ENCODE results near the gene EBI3.
"Not testable (repeated sequence)": the region's sequence is repeated elsewhere in the genome, so short reads cannot be mapped to it uniquely, and the experiment has no call there.

EBI3 gene

GRCh38 chr19:4200940-4201542, 28.3 kb upstream of the EBI3 start:
- no peak for DNase-seq (ENCODE audit: low spot score)

GRCh38 chr19:4201798-4202197, 27.5 kb upstream of the EBI3 start:
- no peak for DNase-seq (ENCODE audit: low spot score)

GRCh38 chr19:4206818-4207484, 22.4 kb upstream of the EBI3 start:
- peak; percentile 31 for DNase-seq (ENCODE audit: low spot score)

- DNase-seq (ENCODE audit: low spot score) = no peak
These were observed 20.8 kb upstream of the EBI3 start for GRCh38 chr19:4208385-4209094.

GRCh38 chr19:4210166-4210731, 19.1 kb upstream of the EBI3 start:
- no peak for DNase-seq (ENCODE audit: low spot score)

- no peak for DNase-seq (ENCODE audit: low spot score)
These were observed 16.2 kb upstream of the EBI3 start for GRCh38 chr19:4213116-4213515.

GRCh38 chr19:4215807-4216206, 13.5 kb upstream of the EBI3 start:
- DNase-seq (ENCODE audit: low spot score) = no peak

- DNase-seq (ENCODE audit: low spot score) = no peak
These were observed 12.5 kb upstream of the EBI3 start for GRCh38 chr19:4216846-4217245.

GRCh38 chr19:4217429-4218264, 11.7 kb upstream of the EBI3 start:
- DNase-seq (ENCODE audit: low spot score) = no peak

GRCh38 chr19:4218523-4218922, 10.8 kb upstream of the EBI3 start:
- DNase-seq (ENCODE audit: low spot score) = not testable (repeated sequence)

- DNase-seq (ENCODE audit: low spot score) = no peak
These were observed 9.1 kb upstream of the EBI3 start for GRCh38 chr19:4220188-4220587.

GRCh38 chr19:4224470-4224869, 4.9 kb upstream of the EBI3 start:
- no peak for DNase-seq (ENCODE audit: low spot score)

GRCh38 chr19:4225885-4226284, 3.4 kb upstream of the EBI3 start:
- DNase-seq (ENCODE audit: low spot score) = no peak

- DNase-seq (ENCODE audit: low spot score) = no peak
These were observed 1.6 kb upstream of the EBI3 start for GRCh38 chr19:4227771-4228170.

- DNase-seq (ENCODE audit: low spot score) = no peak
These were observed 551 bp upstream of the EBI3 start for GRCh38 chr19:4228765-4229178.

GRCh38 chr19:4230237-4230636, 914 bp downstream of the EBI3 start:
- not testable (repeated sequence) for DNase-seq (ENCODE audit: low spot score)

- DNase-seq (ENCODE audit: low spot score) = not testable (repeated sequence)
These were observed 2.2 kb downstream of the EBI3 start for GRCh38 chr19:4231521-4231920.

- DNase-seq (ENCODE audit: low spot score) = not testable (repeated sequence)
These were observed 2.8 kb downstream of the EBI3 start for GRCh38 chr19:4232139-4232538.

GRCh38 chr19:4232614-4233281, 3.4 kb downstream of the EBI3 start:
- DNase-seq (ENCODE audit: low spot score) = peak; percentile 39

- DNase-seq (ENCODE audit: low spot score) = no peak
These were observed 4.0 kb downstream of the EBI3 start for GRCh38 chr19:4233282-4233853.

All from SW480 (cell line).